ENCODE data around the gene CLASP2.

DNA sequence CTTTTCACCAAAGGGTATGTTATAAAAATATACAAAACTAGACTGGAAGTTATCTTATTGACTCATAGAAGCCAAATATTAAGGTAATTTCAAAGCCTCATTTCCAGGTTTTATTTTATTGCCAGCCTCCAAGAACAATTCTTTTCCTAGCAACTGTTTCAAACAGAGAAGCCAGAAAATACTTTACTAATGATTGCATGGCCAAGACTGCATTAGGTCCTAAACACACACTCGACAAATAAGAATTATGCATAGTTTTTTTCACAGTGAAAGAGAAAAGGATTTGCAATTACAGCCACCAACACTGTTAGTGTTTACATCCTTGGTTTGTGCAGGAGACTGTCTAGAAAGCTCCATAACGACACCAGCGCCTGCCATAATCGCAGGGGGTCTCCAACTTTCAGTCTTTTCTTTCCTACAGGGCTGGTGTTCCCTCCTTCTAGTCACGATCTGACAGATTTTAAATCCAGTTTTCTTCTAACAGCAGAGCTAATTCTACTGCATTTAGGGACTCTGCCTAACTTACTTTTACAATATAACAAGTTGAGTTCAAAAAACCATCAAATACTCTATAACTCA is 58.1 kb downstream of the CLASP2 start:
- no peak for TF ChIP-seq EZH2 (IDR thresholded peaks at IDR 0.05)
- TF ChIP-seq, protein P1, sequence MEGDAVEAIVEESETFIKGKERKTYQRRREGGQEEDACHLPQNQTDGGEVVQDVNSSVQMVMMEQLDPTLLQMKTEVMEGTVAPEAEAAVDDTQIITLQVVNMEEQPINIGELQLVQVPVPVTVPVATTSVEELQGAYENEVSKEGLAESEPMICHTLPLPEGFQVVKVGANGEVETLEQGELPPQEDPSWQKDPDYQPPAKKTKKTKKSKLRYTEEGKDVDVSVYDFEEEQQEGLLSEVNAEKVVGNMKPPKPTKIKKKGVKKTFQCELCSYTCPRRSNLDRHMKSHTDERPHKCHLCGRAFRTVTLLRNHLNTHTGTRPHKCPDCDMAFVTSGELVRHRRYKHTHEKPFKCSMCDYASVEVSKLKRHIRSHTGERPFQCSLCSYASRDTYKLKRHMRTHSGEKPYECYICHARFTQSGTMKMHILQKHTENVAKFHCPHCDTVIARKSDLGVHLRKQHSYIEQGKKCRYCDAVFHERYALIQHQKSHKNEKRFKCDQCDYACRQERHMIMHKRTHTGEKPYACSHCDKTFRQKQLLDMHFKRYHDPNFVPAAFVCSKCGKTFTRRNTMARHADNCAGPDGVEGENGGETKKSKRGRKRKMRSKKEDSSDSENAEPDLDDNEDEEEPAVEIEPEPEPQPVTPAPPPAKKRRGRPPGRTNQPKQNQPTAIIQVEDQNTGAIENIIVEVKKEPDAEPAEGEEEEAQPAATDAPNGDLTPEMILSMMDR (IDR thresholded peaks at IDR 0.05) = no peak

Measured in neural progenitor cell (in vitro differentiated cells).